ENCODE results near the gene NR4A1.

GRCh38 chr12:52018433-52019112 is 32.7 kb upstream of the NR4A1 start:
- no peak for TF ChIP-seq PRDM10 (tag by site-specific recombination; IDR thresholded peaks at IDR 0.05)
- no peak for TF ChIP-seq ZBTB11 (tag by site-specific recombination; conservative IDR thresholded peaks at IDR 0.05; ENCODE audit: low read depth)
- TF ChIP-seq CTCF (tag by site-specific recombination; IDR thresholded peaks at IDR 0.05) = no peak
- no peak for TF ChIP-seq KLF1 (tag by site-specific recombination; IDR thresholded peaks at IDR 0.05)
- no peak for TF ChIP-seq HOXD13 (CRISPR knock-in tag; IDR thresholded peaks at IDR 0.05; ENCODE audit: borderline replicate concordance)
- TF ChIP-seq ZNF121 (tag by site-specific recombination; IDR thresholded peaks at IDR 0.05) = no peak
- TF ChIP-seq FEZF1 (tag by site-specific recombination; IDR thresholded peaks at IDR 0.05) = no peak
- TF ChIP-seq ZNF214 (tag by site-specific recombination; IDR thresholded peaks at IDR 0.05; ENCODE audit: borderline replicate concordance) = no peak
- no peak for TF ChIP-seq ZNF114 (tag by site-specific recombination; IDR thresholded peaks at IDR 0.05)
- TF ChIP-seq MZF1 (tag by site-specific recombination; IDR thresholded peaks at IDR 0.05; ENCODE audit: borderline replicate concordance) = no peak
- TF ChIP-seq ZBTB17 (tag by site-specific recombination; IDR thresholded peaks at IDR 0.05) = no peak
- TF ChIP-seq ZNF274 (IDR thresholded peaks at IDR 0.05; ENCODE audit: low read length) = no peak
- no peak for TF ChIP-seq ZNF274 (tag by site-specific recombination; IDR thresholded peaks at IDR 0.05; ENCODE audit: borderline replicate concordance)
- no peak for TF ChIP-seq ZBTB8A (tag by site-specific recombination; IDR thresholded peaks at IDR 0.05)
